CD8-positive, alpha-beta memory T cell (primary cell): Measurements from ENCODE around the gene RAB5B. TPM values are rescaled to one million over a fixed set of nuclear protein-coding genes. Genes with fewer than 3 reads are reported as not detected.
A peak's percentile ranks its signal among the peaks of the same experiment; 100 is the strongest.

Experiments
- CTCF ChIA-PET: fragments of 350-600 bp; sonication (Branson Sonifier 250); formaldehyde crosslinking; loops from one replicate; lab custom pipeline; 2021; ENCODE audit warnings: antibody characterized with exemption; lab: Charles Lee
- POLR2A ChIA-PET: fragments of 350-600 bp; sonication (Branson Sonifier 250); formaldehyde crosslinking; loops from one replicate; lab custom pipeline; 2021; ENCODE audit warnings: antibody characterized with exemption; lab: Charles Lee
- DNase-seq, 5 donors: peaks; one replicate each; pipeline versions ENCODE4 v3.0.0 to v3.0.0-alpha.2; 2020 to 2022; ENCODE audit warnings: mixed read lengths in 1 of 5
- H3K27ac ChIP-seq: one replicate; pipeline ENCODE4 v1.7.0; 2013; ENCODE audit warnings: low read depth, mild to moderate bottlenecking, low read length, moderate library complexity
- H3K27me3 ChIP-seq: 2 replicates; pipeline ENCODE4 v1.7.0; 2013; ENCODE audit warnings: low read length, mild to moderate bottlenecking; ENCODE audit not compliant: insufficient read depth, poor library complexity, severe bottlenecking
- H3K36me3 ChIP-seq: 2 replicates; pipeline ENCODE4 v1.7.0; 2013; ENCODE audit warnings: mild to moderate bottlenecking, low read length, moderate library complexity; ENCODE audit not compliant: insufficient read depth
- H3K4me1 ChIP-seq: 2 replicates; pipeline ENCODE4 v1.7.0; 2013; ENCODE audit warnings: mild to moderate bottlenecking, low read length, moderate library complexity; ENCODE audit not compliant: insufficient read depth
- H3K4me3 ChIP-seq: 2 replicates; pipeline ENCODE4 v1.7.0; 2013; ENCODE audit warnings: mild to moderate bottlenecking, low read length
- H3K9me3 ChIP-seq: 2 replicates; pipeline ENCODE4 v1.7.0; 2013; ENCODE audit warnings: mild to moderate bottlenecking, low read length
- H3K27ac Mint-ChIP-seq, 8 donors: one replicate each; pipeline ENCODE4 v1.8.0; 2020 to 2021; ENCODE audit warnings: mixed read lengths in 8 of 8, mild to moderate bottlenecking in 6 of 8, inconsistent platforms in 3 of 8, moderate library complexity in 3 of 8
- H3K27me3 Mint-ChIP-seq, 2 donors: one replicate each; pipeline ENCODE4 v1.8.0; 2020 to 2021; ENCODE audit warnings: mixed read lengths in 2 of 2, mild to moderate bottlenecking in 1 of 2, moderate library complexity in 1 of 2
- H3K36me3 Mint-ChIP-seq, 3 donors: one replicate each; pipeline ENCODE4 v1.8.0; 2020 to 2021; ENCODE audit warnings: mixed read lengths in 3 of 3, inconsistent platforms in 1 of 3, mild to moderate bottlenecking in 1 of 3
- H3K4me1 Mint-ChIP-seq, 3 donors: one replicate each; pipeline ENCODE4 v1.8.0; 2020 to 2021; ENCODE audit warnings: mixed read lengths in 3 of 3, inconsistent platforms in 1 of 3, mild to moderate bottlenecking in 1 of 3
- H3K4me3 Mint-ChIP-seq, 7 donors: one replicate each; pipeline ENCODE4 v1.8.0; 2020 to 2021; ENCODE audit warnings: mixed read lengths in 7 of 7, mild to moderate bottlenecking in 6 of 7, moderate library complexity in 4 of 7, inconsistent platforms in 2 of 7
- H3K9me3 Mint-ChIP-seq, 5 donors: one replicate each; pipeline ENCODE4 v1.8.0; 2020 to 2022; ENCODE audit warnings: mixed read lengths in 5 of 5, mild to moderate bottlenecking in 3 of 5, moderate library complexity in 2 of 5, inconsistent platforms in 1 of 5
- polyA plus RNA-seq: library from polyadenylated mRNA; unstranded; fragments of 300-500 nt; fragmentation: Illumina TruSeq; gene quantifications from one replicate; pipeline ENCODE4 v1.2.3, GENCODE V29; 2021
- total RNA-seq, 2 experiments: library from RNA; stranded (reverse); gene quantifications; one replicate each; pipeline ENCODE4 v1.2.3, GENCODE V29; 2021

Gene RAB5B
- total and polyA plus RNA-seq, 3 experiments from 2014 or later, result 36.6 to 68.5 (median 38.3) TPM

DNA sequence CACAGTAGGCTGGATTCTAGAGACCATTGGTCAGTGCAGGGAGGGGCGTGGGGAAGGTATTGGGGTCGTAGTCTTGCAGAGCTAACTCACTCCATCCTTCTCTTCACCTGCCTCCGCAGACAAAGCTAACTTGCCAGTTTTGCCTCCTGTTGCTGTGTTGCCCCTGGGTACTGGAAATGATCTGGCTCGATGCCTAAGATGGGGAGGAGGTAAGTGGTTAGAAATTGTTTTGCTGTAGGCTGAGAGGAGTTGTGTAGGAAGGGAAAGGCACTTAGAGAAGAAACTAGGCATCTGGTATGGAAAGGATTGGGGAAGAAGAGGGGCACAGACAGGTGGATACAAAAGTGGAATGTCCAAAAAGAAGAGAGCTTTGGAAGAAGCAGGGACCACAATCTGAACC lies 31.8 kb upstream of the RAB5B start:
- Histone ChIP-seq H3K4me1 (peaks cover 52% of the 10 kb centered on the region), H3K27me3 (no peaks in the 10 kb centered on the region), H3K36me3 (peaks cover 76% of the 10 kb centered on the region), H3K9me3 (no peaks in the 10 kb centered on the region), H3K27ac (no peak overlapping the region), H3K4me3 (no peak overlapping the region)
- Mint-ChIP-seq H3K36me3 (peaks cover 9 to 98% (median 24%) of the 10 kb centered on the region in 3 donors), H3K27ac (peak overlapping the region in 6 of 8 donors; percentile 60 to 86 (median 72)), H3K27me3 (no peaks in the 10 kb centered on the region), H3K4me1 (peaks cover 49 to 73% (median 70%) of the 10 kb centered on the region in 3 donors), H3K9me3 (no peaks in the 10 kb centered on the region), H3K4me3 (peak overlapping the region in 1 of 7 donors; percentile 28)
- ChIA-PET CTCF (interaction anchor here (1.0 to 11.4 kb wide), 3 partner anchors 9 to 203 kb away, joined by 3 to 78 read pairs (median 9); partner anchors contain the start of gene PYM1), POLR2A (interaction anchor here (0.6 kb wide), 1 partner anchor 183 kb away, joined by 7 read pairs; no protein-coding TSS in a partner anchor)
- DNase-seq, result no peak

DNA sequence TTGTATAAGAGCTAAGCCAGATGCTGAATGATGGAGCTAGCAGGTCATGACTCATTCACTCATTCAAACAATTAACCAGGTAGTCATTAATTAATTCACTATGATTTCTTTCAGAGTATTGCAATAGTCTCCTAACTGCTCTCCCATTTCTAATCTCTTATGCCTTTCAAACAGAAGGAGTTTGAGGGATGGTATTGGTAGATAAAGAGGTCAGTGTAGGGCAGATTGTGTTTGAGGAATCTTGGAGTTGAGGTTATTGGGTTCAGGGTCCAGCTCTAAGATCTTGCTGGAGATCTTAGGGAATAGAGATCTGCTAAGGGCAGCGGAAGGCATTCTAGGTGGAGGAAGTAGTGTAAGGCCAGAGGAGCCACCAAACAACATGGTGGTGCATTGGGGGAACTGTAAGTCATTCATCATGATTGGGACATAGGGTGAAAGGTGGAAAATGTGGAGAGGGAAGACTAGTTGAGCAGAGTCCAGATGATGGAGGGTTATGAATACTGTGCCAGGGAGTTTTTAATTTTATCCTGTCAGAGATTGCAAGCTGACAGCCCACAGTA lies 31.2 kb upstream of the RAB5B start:
- ChIA-PET POLR2A (interaction anchor here (0.6 kb wide), 1 partner anchor 182 kb away, joined by 7 read pairs; no protein-coding TSS in a partner anchor), CTCF (interaction anchor here (1.0 to 11.4 kb wide), 3 partner anchors 9 to 203 kb away, joined by 3 to 78 read pairs (median 9); partner anchors contain the start of gene PYM1)
- peaks cover 9 to 97% (median 28%) of the 10 kb centered on the region in 3 donors for H3K36me3 Mint-ChIP-seq
- H3K4me3 Mint-ChIP-seq, result peak overlapping the region in 1 of 7 donors; percentile 65
- no peaks in the 10 kb centered on the region for H3K9me3 Mint-ChIP-seq
- Histone ChIP-seq H3K4me3 (no peak overlapping the region), H3K27me3 (no peaks in the 10 kb centered on the region), H3K9me3 (no peaks in the 10 kb centered on the region), H3K27ac (no peak overlapping the region), H3K4me1 (peaks cover 46% of the 10 kb centered on the region), H3K36me3 (peaks cover 75% of the 10 kb centered on the region)
- no peak for DNase-seq
- no peaks in the 10 kb centered on the region for H3K27me3 Mint-ChIP-seq
- peaks cover 43 to 69% (median 67%) of the 10 kb centered on the region in 3 donors for H3K4me1 Mint-ChIP-seq
- peak overlapping the region; percentile 47 to 86 (median 67) for H3K27ac Mint-ChIP-seq

DNA sequence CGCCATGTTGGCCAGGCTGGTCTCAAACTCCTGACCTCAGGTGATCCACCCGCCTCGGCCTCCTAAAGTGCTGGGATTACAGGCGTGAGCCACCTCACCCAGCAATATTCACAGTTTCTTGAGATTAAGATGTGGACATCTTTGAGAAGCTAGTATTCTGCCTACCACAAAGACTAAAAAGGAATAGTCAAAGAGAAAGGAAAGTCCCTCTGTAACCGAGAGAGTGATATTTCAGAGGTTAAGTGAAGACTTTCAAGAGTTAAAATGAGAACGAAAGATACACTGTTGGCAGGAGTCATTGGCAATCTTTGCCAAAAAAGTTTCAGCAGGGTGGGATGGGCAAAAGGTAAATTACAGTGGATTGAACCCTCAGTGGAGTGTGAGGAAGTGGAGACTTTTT lies 27.3 kb upstream of the RAB5B start:
- Mint-ChIP-seq H3K4me1 (peaks cover 25 to 41% (median 35%) of the 10 kb centered on the region in 3 donors), H3K4me3 (no peak overlapping the region), H3K27me3 (no peaks in the 10 kb centered on the region), H3K9me3 (no peaks in the 10 kb centered on the region), H3K36me3 (peaks cover 9 to 80% (median 22%) of the 10 kb centered on the region in 3 donors), H3K27ac (peak overlapping the region in 6 of 8 donors; percentile 4 to 89 (median 68))
- no peaks in the 10 kb centered on the region for H3K9me3 ChIP-seq
- peaks cover 56% of the 10 kb centered on the region for H3K36me3 ChIP-seq
- H3K27ac ChIP-seq, result no peak overlapping the region
- no peaks in the 10 kb centered on the region for H3K27me3 ChIP-seq
- no peak for DNase-seq
- ChIA-PET POLR2A (interaction anchor here (0.6 to 0.7 kb wide), 2 partner anchors 48 to 140 kb away, joined by 5 to 9 read pairs; no protein-coding TSS in a partner anchor), CTCF (interaction anchor here (0.6 to 1.0 kb wide), 2 partner anchors 9 to 119 kb away, joined by 3 read pairs; no protein-coding TSS in a partner anchor)
- H3K4me1 ChIP-seq, result peaks cover 11% of the 10 kb centered on the region
- no peak overlapping the region for H3K4me3 ChIP-seq

- no peak for DNase-seq
Measured at GRCh38 chr12:55955344-55955743, 18.5 kb upstream of the RAB5B start.

DNA sequence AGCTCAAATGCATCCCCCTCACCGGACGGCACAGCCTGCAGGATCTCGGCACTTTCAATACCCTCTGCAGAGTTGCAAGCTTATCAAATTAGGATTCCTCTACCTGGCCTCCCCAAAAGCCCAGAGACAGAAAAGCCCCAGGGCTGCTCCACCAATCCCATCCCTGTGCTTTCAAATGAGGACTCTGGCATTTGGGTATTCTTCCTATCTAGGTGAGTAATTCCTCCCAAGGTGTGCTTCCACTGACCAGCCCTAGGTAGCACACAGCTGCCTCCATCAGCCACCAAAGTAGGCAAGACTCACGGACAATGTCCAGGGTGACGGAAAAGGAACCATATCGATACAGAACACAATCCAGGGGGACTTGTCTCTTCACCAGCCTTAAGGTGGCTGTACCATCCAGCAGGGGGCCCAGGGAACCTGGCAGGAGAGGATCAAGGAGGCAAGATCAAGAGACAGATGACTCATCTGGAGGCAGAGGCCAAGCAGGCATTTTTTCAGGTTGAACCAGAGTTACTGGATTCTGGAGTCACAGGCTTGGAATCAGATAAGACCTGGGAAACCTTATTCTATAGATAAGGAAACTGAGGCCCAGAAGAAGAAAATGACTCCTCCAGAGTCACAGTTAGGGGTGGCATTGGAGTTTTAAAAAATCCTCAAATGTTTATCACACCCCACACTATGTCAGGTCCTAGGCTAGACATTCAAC lies 17.9 kb upstream of the RAB5B start:
- H3K9me3 ChIP-seq, result no peaks in the 10 kb centered on the region
- ChIA-PET POLR2A (interaction anchor here (0.5 to 1.5 kb wide), 4 partner anchors 13 to 129 kb away, joined by 3 to 4 read pairs (median 3); no protein-coding TSS in a partner anchor), CTCF (interaction anchor here (0.6 to 1.6 kb wide), 5 partner anchors 10 to 1755 kb away, joined by 3 to 5 read pairs (median 3); partner anchors contain the start of gene RAB5B)
- H3K27ac Mint-ChIP-seq, result peak overlapping the region in 7 of 8 donors; percentile 47 to 88 (median 76)
- peaks cover 33% of the 10 kb centered on the region for H3K36me3 ChIP-seq
- H3K4me1 Mint-ChIP-seq, result peaks cover 8 to 21% (median 15%) of the 10 kb centered on the region in 3 donors
- H3K4me1 ChIP-seq, result peaks cover 11% of the 10 kb centered on the region
- H3K4me3 ChIP-seq, result no peak overlapping the region
- H3K27me3 ChIP-seq, result no peaks in the 10 kb centered on the region
- H3K4me3 Mint-ChIP-seq, result no peak overlapping the region
- H3K36me3 Mint-ChIP-seq, result peaks cover 0 to 48% (median 8%) of the 10 kb centered on the region in 3 donors
- no peak overlapping the region for H3K27ac ChIP-seq
- no peaks in the 10 kb centered on the region for H3K27me3 Mint-ChIP-seq
- peak in 2 of 5 donors; percentile 28 to 65 for DNase-seq
- H3K9me3 Mint-ChIP-seq, result no peaks in the 10 kb centered on the region

More at GRCh38 chr12:55955344-55955743, 18.5 kb upstream of the RAB5B start:
- H3K36me3 Mint-ChIP-seq, result peaks cover 0 to 53% (median 8%) of the 10 kb centered on the region in 3 donors
- H3K27ac Mint-ChIP-seq, result peak overlapping the region in 7 of 8 donors; percentile 12 to 93 (median 71)
- ChIA-PET POLR2A (interaction anchor here (0.5 to 1.5 kb wide), 4 partner anchors 14 to 148 kb away, joined by 3 to 4 read pairs (median 3); no protein-coding TSS in a partner anchor), CTCF (interaction anchor here (0.6 to 1.6 kb wide), 4 partner anchors 9 to 217 kb away, joined by 3 to 5 read pairs (median 3); partner anchors contain the start of gene RAB5B)
- peak overlapping the region in 1 of 7 donors; percentile 5 for H3K4me3 Mint-ChIP-seq
- no peaks in the 10 kb centered on the region for H3K27me3 ChIP-seq
- peaks cover 34% of the 10 kb centered on the region for H3K36me3 ChIP-seq
- peaks cover 8 to 21% (median 15%) of the 10 kb centered on the region in 3 donors for H3K4me1 Mint-ChIP-seq
- H3K27me3 Mint-ChIP-seq, result no peaks in the 10 kb centered on the region
- H3K4me3 ChIP-seq, result no peak overlapping the region
- no peaks in the 10 kb centered on the region for H3K9me3 ChIP-seq
- H3K9me3 Mint-ChIP-seq, result no peaks in the 10 kb centered on the region
- H3K4me1 ChIP-seq, result peaks cover 11% of the 10 kb centered on the region
- H3K27ac ChIP-seq, result no peak overlapping the region

DNA sequence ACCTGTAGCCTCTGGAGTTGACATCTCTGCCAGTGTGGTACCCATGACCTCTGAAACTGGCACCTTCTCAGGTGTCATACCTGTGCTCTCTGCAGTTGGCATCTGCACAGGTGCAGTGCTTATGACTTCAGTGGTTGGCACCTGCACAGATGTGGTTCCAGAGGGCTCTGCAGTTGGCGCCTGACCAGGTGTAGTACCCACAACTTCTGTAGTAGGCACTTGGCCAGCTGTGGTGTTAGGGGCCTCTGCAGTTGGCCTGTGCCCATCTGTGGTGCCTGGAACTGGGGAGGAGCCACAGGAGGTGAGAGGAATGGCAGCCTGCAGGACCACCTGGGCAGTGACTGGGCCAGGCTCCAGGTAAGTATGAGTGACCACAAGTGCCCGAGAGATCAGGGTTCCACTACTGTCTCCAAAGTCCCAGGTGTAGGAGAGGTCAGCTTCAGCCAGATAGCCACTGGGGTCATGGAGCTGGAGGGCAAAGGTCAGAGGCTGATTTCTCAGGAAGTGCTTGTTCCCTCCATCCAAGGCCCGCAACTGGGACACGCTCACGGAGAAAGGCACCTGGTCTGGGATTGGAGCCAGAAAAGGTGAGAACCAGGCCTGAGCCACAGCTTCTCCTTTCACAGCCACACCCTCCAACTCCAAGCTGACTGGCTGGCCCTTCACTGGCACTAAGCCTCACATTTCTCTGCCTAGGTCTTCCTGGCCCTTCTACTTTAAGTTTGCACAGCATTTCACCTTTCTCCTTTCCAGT lies 16.6 kb upstream of the RAB5B start:
- H3K36me3 Mint-ChIP-seq, result peaks cover 0 to 35% (median 5%) of the 10 kb centered on the region in 3 donors
- Histone ChIP-seq H3K4me3 (no peak overlapping the region), H3K36me3 (peaks cover 19% of the 10 kb centered on the region), H3K4me1 (peaks cover 11% of the 10 kb centered on the region), H3K27ac (no peak overlapping the region), H3K27me3 (no peaks in the 10 kb centered on the region), H3K9me3 (no peaks in the 10 kb centered on the region)
- DNase-seq, result no peak
- no peaks in the 10 kb centered on the region for H3K27me3 Mint-ChIP-seq
- ChIA-PET CTCF (no interaction called here), POLR2A (interaction anchor here (0.8 to 2.4 kb wide), 5 partner anchors 9 to 27 kb away, joined by 3 to 12 read pairs (median 4); partner anchors contain the start of gene RAB5B)
- H3K4me1 Mint-ChIP-seq, result peaks cover 8 to 18% (median 11%) of the 10 kb centered on the region in 3 donors
- no peak overlapping the region for H3K4me3 Mint-ChIP-seq
- H3K9me3 Mint-ChIP-seq, result no peaks in the 10 kb centered on the region
- peak overlapping the region; percentile 70 to 96 (median 82) for H3K27ac Mint-ChIP-seq

DNA sequence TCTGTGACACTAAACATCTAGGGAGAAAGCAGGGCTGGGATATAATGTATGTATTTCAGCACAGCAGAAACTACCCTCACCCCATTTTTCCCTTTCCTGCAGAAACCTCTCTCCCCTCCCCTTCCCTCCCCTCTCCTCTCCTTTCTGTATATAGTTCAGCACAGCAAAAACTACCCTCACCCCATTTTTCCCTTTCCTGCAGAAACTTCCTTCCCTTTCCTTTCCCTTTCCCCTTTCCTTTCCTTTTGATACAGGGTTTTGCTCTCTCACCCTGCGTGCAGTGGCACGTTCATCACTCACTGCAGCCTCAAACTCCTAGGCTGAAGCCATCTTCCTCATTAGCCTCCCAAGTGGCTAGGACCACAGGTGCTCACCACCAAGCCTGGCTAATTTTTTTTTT lies 10.1 kb upstream of the RAB5B start:
- Mint-ChIP-seq H3K36me3 (peaks cover 0 to 6% (median 0%) of the 10 kb centered on the region in 3 donors), H3K9me3 (no peaks in the 10 kb centered on the region), H3K27me3 (no peaks in the 10 kb centered on the region), H3K4me1 (peaks cover 26 to 32% (median 29%) of the 10 kb centered on the region in 3 donors), H3K27ac (no peak overlapping the region), H3K4me3 (peak overlapping the region in 1 of 7 donors; percentile 34)
- Histone ChIP-seq H3K27me3 (no peaks in the 10 kb centered on the region), H3K36me3 (no peaks in the 10 kb centered on the region), H3K4me3 (no peak overlapping the region), H3K4me1 (peaks cover 21% of the 10 kb centered on the region), H3K9me3 (no peaks in the 10 kb centered on the region), H3K27ac (no peak overlapping the region)
- CTCF ChIA-PET, result no interaction called here
- no peak for DNase-seq
- POLR2A ChIA-PET, result no interaction called here
